ENCODE results near the gene NR3C2. TPM values are rescaled to one million over a fixed set of nuclear protein-coding genes. Genes with fewer than 3 reads are reported as not detected.

NR3C2 gene
- polyA plus RNA-seq, 2 donors: 0.57 to 0.67 TPM

- H3K4me3 ChIP-seq (ENCODE audit: low read depth in 1 of 2, low read length in 2 of 2): no peak overlapping the region
- no peaks in the 10 kb centered on the region for H3K9me3 ChIP-seq (ENCODE audit: control insufficient read depth in 2 of 2, insufficient read depth in 1 of 2, low read depth in 1 of 2, low read length in 1 of 2)
- peaks cover 0 to 5% of the 10 kb centered on the region in 2 donors for H3K36me3 ChIP-seq (ENCODE audit: control insufficient read depth in 2 of 2, insufficient read depth in 2 of 2, low read length in 1 of 2)
- H3K4me1 ChIP-seq (ENCODE audit: control insufficient read depth in 2 of 2, insufficient read depth in 2 of 2, low read length in 1 of 2): peaks cover 0 to 8% of the 10 kb centered on the region in 2 donors
- 54 to 71% methylated on average over 10 of the region's 10 CpGs for WGBS, 2 donors
- no peak overlapping the region for H3K27ac ChIP-seq (ENCODE audit: low read depth in 2 of 2, low read length in 1 of 2)
- no peaks in the 10 kb centered on the region for H3K27me3 ChIP-seq (ENCODE audit: control insufficient read depth in 1 of 2, insufficient read depth in 2 of 2, low read length in 2 of 2)
These were observed 382.5 kb downstream of the NR3C2 start for GRCh38 chr4:148059617-148060180.

GRCh38 chr4:148057984-148058859, 384.0 kb downstream of the NR3C2 start:
- no peaks in the 10 kb centered on the region for H3K27me3 ChIP-seq (ENCODE audit: control insufficient read depth in 1 of 2, insufficient read depth in 2 of 2, low read length in 2 of 2)

GRCh38 chr4:148057516-148057915, 384.7 kb downstream of the NR3C2 start:
- Histone ChIP-seq H3K36me3 (ENCODE audit: control insufficient read depth in 2 of 2, insufficient read depth in 2 of 2, low read length in 1 of 2) (no peaks in the 10 kb centered on the region), H3K9me3 (ENCODE audit: control insufficient read depth in 2 of 2, insufficient read depth in 1 of 2, low read depth in 1 of 2, low read length in 1 of 2) (no peaks in the 10 kb centered on the region), H3K27me3 (ENCODE audit: control insufficient read depth in 1 of 2, insufficient read depth in 2 of 2, low read length in 2 of 2) (no peaks in the 10 kb centered on the region), H3K27ac (ENCODE audit: low read depth in 2 of 2, low read length in 1 of 2) (no peak overlapping the region), H3K4me3 (ENCODE audit: low read depth in 1 of 2, low read length in 2 of 2) (no peak overlapping the region), H3K4me1 (ENCODE audit: control insufficient read depth in 2 of 2, insufficient read depth in 2 of 2, low read length in 1 of 2) (peaks cover 0 to 8% of the 10 kb centered on the region in 2 donors)
- 91 to 95% methylated on average over 5 of the region's 5 CpGs for WGBS, 2 donors

More at GRCh38 chr4:148057984-148058859, 384.0 kb downstream of the NR3C2 start:
- H3K36me3 ChIP-seq (ENCODE audit: control insufficient read depth in 2 of 2, insufficient read depth in 2 of 2, low read length in 1 of 2): peaks cover 0 to under 1% of the 10 kb centered on the region in 2 donors
- no peak overlapping the region for H3K27ac ChIP-seq (ENCODE audit: low read depth in 2 of 2, low read length in 1 of 2)
- no peak overlapping the region for H3K4me3 ChIP-seq (ENCODE audit: low read depth in 1 of 2, low read length in 2 of 2)
- no peaks in the 10 kb centered on the region for H3K9me3 ChIP-seq (ENCODE audit: control insufficient read depth in 2 of 2, insufficient read depth in 1 of 2, low read depth in 1 of 2, low read length in 1 of 2)
- H3K4me1 ChIP-seq (ENCODE audit: control insufficient read depth in 2 of 2, insufficient read depth in 2 of 2, low read length in 1 of 2): peaks cover 0 to 8% of the 10 kb centered on the region in 2 donors
- WGBS, 2 donors: 89 to 93% methylated on average over 14 of the region's 14 CpGs

GRCh38 chr4:148056879-148057278, 385.3 kb downstream of the NR3C2 start:
- Histone ChIP-seq H3K9me3 (ENCODE audit: control insufficient read depth in 2 of 2, insufficient read depth in 1 of 2, low read depth in 1 of 2, low read length in 1 of 2) (no peaks in the 10 kb centered on the region), H3K4me3 (ENCODE audit: low read depth in 1 of 2, low read length in 2 of 2) (no peak overlapping the region), H3K27me3 (ENCODE audit: control insufficient read depth in 1 of 2, insufficient read depth in 2 of 2, low read length in 2 of 2) (no peaks in the 10 kb centered on the region), H3K27ac (ENCODE audit: low read depth in 2 of 2, low read length in 1 of 2) (no peak overlapping the region), H3K4me1 (ENCODE audit: control insufficient read depth in 2 of 2, insufficient read depth in 2 of 2, low read length in 1 of 2) (peaks cover 0 to 8% of the 10 kb centered on the region in 2 donors), H3K36me3 (ENCODE audit: control insufficient read depth in 2 of 2, insufficient read depth in 2 of 2, low read length in 1 of 2) (no peaks in the 10 kb centered on the region)
- WGBS, 2 donors: 55 to 59% methylated on average over 6 of the region's 6 CpGs

GRCh38 chr4:148055844-148056243, 386.4 kb downstream of the NR3C2 start:
- 90 to 93% methylated on average over 6 of the region's 6 CpGs for WGBS, 2 donors

GRCh38 chr4:148054275-148054674, 387.9 kb downstream of the NR3C2 start:
- no peak overlapping the region for H3K27ac ChIP-seq (ENCODE audit: low read depth in 2 of 2, low read length in 1 of 2)
- WGBS, 2 donors: 43 to 58% methylated on average over 3 of the region's 3 CpGs
- no peaks in the 10 kb centered on the region for H3K9me3 ChIP-seq (ENCODE audit: control insufficient read depth in 2 of 2, insufficient read depth in 1 of 2, low read depth in 1 of 2, low read length in 1 of 2)
- no peaks in the 10 kb centered on the region for H3K27me3 ChIP-seq (ENCODE audit: control insufficient read depth in 1 of 2, insufficient read depth in 2 of 2, low read length in 2 of 2)
- H3K36me3 ChIP-seq (ENCODE audit: control insufficient read depth in 2 of 2, insufficient read depth in 2 of 2, low read length in 1 of 2): no peaks in the 10 kb centered on the region
- H3K4me3 ChIP-seq (ENCODE audit: low read depth in 1 of 2, low read length in 2 of 2): no peak overlapping the region
- peaks cover 0 to 8% of the 10 kb centered on the region in 2 donors for H3K4me1 ChIP-seq (ENCODE audit: control insufficient read depth in 2 of 2, insufficient read depth in 2 of 2, low read length in 1 of 2)

More at GRCh38 chr4:148055844-148056243, 386.4 kb downstream of the NR3C2 start:
- H3K4me3 ChIP-seq (ENCODE audit: low read depth in 1 of 2, low read length in 2 of 2): no peak overlapping the region
- H3K9me3 ChIP-seq (ENCODE audit: control insufficient read depth in 2 of 2, insufficient read depth in 1 of 2, low read depth in 1 of 2, low read length in 1 of 2): no peaks in the 10 kb centered on the region
- H3K4me1 ChIP-seq (ENCODE audit: control insufficient read depth in 2 of 2, insufficient read depth in 2 of 2, low read length in 1 of 2): peaks cover 0 to 8% of the 10 kb centered on the region in 2 donors
- no peaks in the 10 kb centered on the region for H3K36me3 ChIP-seq (ENCODE audit: control insufficient read depth in 2 of 2, insufficient read depth in 2 of 2, low read length in 1 of 2)
- H3K27me3 ChIP-seq (ENCODE audit: control insufficient read depth in 1 of 2, insufficient read depth in 2 of 2, low read length in 2 of 2): no peaks in the 10 kb centered on the region
- H3K27ac ChIP-seq (ENCODE audit: low read depth in 2 of 2, low read length in 1 of 2): no peak overlapping the region

GRCh38 chr4:148053298-148054003, 388.8 kb downstream of the NR3C2 start:
- Histone ChIP-seq H3K4me1 (ENCODE audit: control insufficient read depth in 2 of 2, insufficient read depth in 2 of 2, low read length in 1 of 2) (peaks cover 0 to 8% of the 10 kb centered on the region in 2 donors), H3K4me3 (ENCODE audit: low read depth in 1 of 2, low read length in 2 of 2) (no peak overlapping the region), H3K27ac (ENCODE audit: low read depth in 2 of 2, low read length in 1 of 2) (no peak overlapping the region), H3K9me3 (ENCODE audit: control insufficient read depth in 2 of 2, insufficient read depth in 1 of 2, low read depth in 1 of 2, low read length in 1 of 2) (no peaks in the 10 kb centered on the region), H3K36me3 (ENCODE audit: control insufficient read depth in 2 of 2, insufficient read depth in 2 of 2, low read length in 1 of 2) (no peaks in the 10 kb centered on the region), H3K27me3 (ENCODE audit: control insufficient read depth in 1 of 2, insufficient read depth in 2 of 2, low read length in 2 of 2) (no peaks in the 10 kb centered on the region)
- WGBS, 2 donors: 89 to 90% methylated on average over 11 of the region's 11 CpGs

GRCh38 chr4:148052448-148052847, 389.8 kb downstream of the NR3C2 start:
- H3K4me3 ChIP-seq (ENCODE audit: low read depth in 1 of 2, low read length in 2 of 2): no peak overlapping the region
- H3K27ac ChIP-seq (ENCODE audit: low read depth in 2 of 2, low read length in 1 of 2): no peak overlapping the region
- peaks cover 0 to under 1% of the 10 kb centered on the region in 2 donors for H3K36me3 ChIP-seq (ENCODE audit: control insufficient read depth in 2 of 2, insufficient read depth in 2 of 2, low read length in 1 of 2)

GRCh38 chr4:148051403-148051802, 390.8 kb downstream of the NR3C2 start:
- Histone ChIP-seq H3K36me3 (ENCODE audit: control insufficient read depth in 2 of 2, insufficient read depth in 2 of 2, low read length in 1 of 2) (peaks cover 4 to 5% of the 10 kb centered on the region in 2 donors), H3K27me3 (ENCODE audit: control insufficient read depth in 1 of 2, insufficient read depth in 2 of 2, low read length in 2 of 2) (no peaks in the 10 kb centered on the region), H3K4me1 (ENCODE audit: control insufficient read depth in 2 of 2, insufficient read depth in 2 of 2, low read length in 1 of 2) (no peaks in the 10 kb centered on the region), H3K4me3 (ENCODE audit: low read depth in 1 of 2, low read length in 2 of 2) (no peak overlapping the region), H3K27ac (ENCODE audit: low read depth in 2 of 2, low read length in 1 of 2) (no peak overlapping the region), H3K9me3 (ENCODE audit: control insufficient read depth in 2 of 2, insufficient read depth in 1 of 2, low read depth in 1 of 2, low read length in 1 of 2) (no peaks in the 10 kb centered on the region)
- 83 to 88% methylated on average over 4 of the region's 4 CpGs for WGBS, 2 donors

More at GRCh38 chr4:148052448-148052847, 389.8 kb downstream of the NR3C2 start:
- Histone ChIP-seq H3K27me3 (ENCODE audit: control insufficient read depth in 1 of 2, insufficient read depth in 2 of 2, low read length in 2 of 2) (no peaks in the 10 kb centered on the region), H3K9me3 (ENCODE audit: control insufficient read depth in 2 of 2, insufficient read depth in 1 of 2, low read depth in 1 of 2, low read length in 1 of 2) (no peaks in the 10 kb centered on the region), H3K4me1 (ENCODE audit: control insufficient read depth in 2 of 2, insufficient read depth in 2 of 2, low read length in 1 of 2) (peaks cover 0 to 4% of the 10 kb centered on the region in 2 donors)
